Erythroblast (primary cell): ENCODE measurements around the gene CTIF.

Source experiments
- GATA1 ChIP-seq: IDR thresholded peaks from 2 replicates; pipeline ENCODE4 v1.6.1; 2011; ENCODE audit warnings: low read depth, mild to moderate bottlenecking, control low read depth, low read length, moderate library complexity
- POLR2A ChIP-seq: IDR thresholded peaks from 2 replicates; pipeline ENCODE4 v1.6.1; 2011; ENCODE audit warnings: mild to moderate bottlenecking, low read length

- TF ChIP-seq POLR2A, result no peak
- no peak for TF ChIP-seq GATA1
These were observed 214.1 kb downstream of the CTIF start for GRCh38 chr18:48752928-48753327.
